Liver (tissue), 3 donors: ENCODE data around the gene ARHGAP9.

Experiments used
- CTCF ChIP-seq: fragments of 150-350 bp; IDR thresholded peaks from 2 replicates; pipeline ENCODE4 v1.5.1; 2017; ENCODE audit warnings: improper control_type of control experiment, low read depth, low read length; ENCODE audit not compliant: missing input control
- NR2F2 ChIP-seq: IDR thresholded peaks from 2 replicates; pipeline ENCODE4 v1.6.1; 2016; ENCODE audit warnings: antibody characterized with exemption
- RAD21 ChIP-seq, 2 donors: IDR thresholded peaks; 2 replicates each; pipeline ENCODE4 v1.6.1; 2016; ENCODE audit warnings: antibody characterized with exemption in 2 of 2, mild to moderate bottlenecking in 2 of 2
- REST ChIP-seq: IDR thresholded peaks from 2 replicates; pipeline ENCODE4 v1.6.1; 2016; ENCODE audit warnings: antibody characterized with exemption, mild to moderate bottlenecking
- donor health status: healthy.
- donor health status: healthy.

- TF ChIP-seq CTCF (peak; percentile 3), NR2F2 (peak; percentile 47), REST (no peak), RAD21 (IDR thresholded peaks at IDR 0.05) (peak; percentile 49 to 58)
These were observed 8.1 kb upstream of the ARHGAP9 start, which contains the start of gene MARS1 for GRCh38 chr12:57487597-57488401.
